Measurements from ENCODE around the gene PPIB.
A peak's percentile ranks its signal among the peaks of the same experiment; 100 is the strongest.

Gene PPIB

GRCh38 chr15:64180235-64180824 lies 17.5 kb upstream of the PPIB start:
- ChIA-PET POLR2A (no interaction called here), CTCF (interaction anchor here (0.9 to 2.4 kb wide), 4 partner anchors 9 to 64 kb away, joined by 3 to 7 read pairs (median 6); partner anchors contain the start of gene PPIB)
- TF ChIP-seq, protein P1, sequence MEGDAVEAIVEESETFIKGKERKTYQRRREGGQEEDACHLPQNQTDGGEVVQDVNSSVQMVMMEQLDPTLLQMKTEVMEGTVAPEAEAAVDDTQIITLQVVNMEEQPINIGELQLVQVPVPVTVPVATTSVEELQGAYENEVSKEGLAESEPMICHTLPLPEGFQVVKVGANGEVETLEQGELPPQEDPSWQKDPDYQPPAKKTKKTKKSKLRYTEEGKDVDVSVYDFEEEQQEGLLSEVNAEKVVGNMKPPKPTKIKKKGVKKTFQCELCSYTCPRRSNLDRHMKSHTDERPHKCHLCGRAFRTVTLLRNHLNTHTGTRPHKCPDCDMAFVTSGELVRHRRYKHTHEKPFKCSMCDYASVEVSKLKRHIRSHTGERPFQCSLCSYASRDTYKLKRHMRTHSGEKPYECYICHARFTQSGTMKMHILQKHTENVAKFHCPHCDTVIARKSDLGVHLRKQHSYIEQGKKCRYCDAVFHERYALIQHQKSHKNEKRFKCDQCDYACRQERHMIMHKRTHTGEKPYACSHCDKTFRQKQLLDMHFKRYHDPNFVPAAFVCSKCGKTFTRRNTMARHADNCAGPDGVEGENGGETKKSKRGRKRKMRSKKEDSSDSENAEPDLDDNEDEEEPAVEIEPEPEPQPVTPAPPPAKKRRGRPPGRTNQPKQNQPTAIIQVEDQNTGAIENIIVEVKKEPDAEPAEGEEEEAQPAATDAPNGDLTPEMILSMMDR (IDR thresholded peaks at IDR 0.05; ENCODE audit: control extremely low read depth, extremely low read depth, low read depth, missing control alignments): no peak
- peak; percentile 54 for DNase-seq (ENCODE audit: extremely low spot score)

GRCh38 chr15:64166102-64166890 lies 3.5 kb upstream of the PPIB start:
- CTCF ChIA-PET: interaction anchor here (1.0 to 3.2 kb wide), 2 partner anchors 10 to 13 kb away, joined by 3 to 12 read pairs; no protein-coding TSS in a partner anchor
- DNase-seq (ENCODE audit: extremely low spot score): no peak
- TF ChIP-seq, protein P1 (IDR thresholded peaks at IDR 0.05; ENCODE audit: control extremely low read depth, extremely low read depth, low read depth, missing control alignments): no peak
- POLR2A ChIA-PET: no interaction called here

DNA sequence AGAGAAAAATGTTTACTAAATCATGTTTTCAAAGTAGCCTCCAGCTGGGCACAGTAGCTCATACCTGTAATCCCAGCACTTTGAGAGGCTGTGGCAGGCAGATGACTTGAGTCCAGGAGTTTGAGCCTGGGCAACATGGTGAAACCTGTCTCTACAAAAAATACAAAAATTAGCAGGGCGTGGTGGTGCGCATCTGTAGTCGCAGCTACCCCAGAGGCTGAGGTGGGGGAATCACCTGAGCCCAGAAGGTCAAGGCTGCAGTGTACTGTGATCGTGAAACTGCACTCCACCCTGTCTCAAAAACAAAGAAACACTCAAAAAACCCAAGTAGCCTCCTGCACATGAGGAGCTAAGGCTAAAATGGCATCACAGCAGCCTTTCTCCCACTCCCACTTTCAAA lies 1.6 kb upstream of the PPIB start:
- POLR2A ChIA-PET: no interaction called here
- TF ChIP-seq, protein P1 (IDR thresholded peaks at IDR 0.05; ENCODE audit: control extremely low read depth, extremely low read depth, low read depth, missing control alignments): no peak
- DNase-seq (ENCODE audit: extremely low spot score): no peak
- CTCF ChIA-PET: interaction anchor here (1.5 to 5.3 kb wide), 3 partner anchors 12 to 46 kb away, joined by 3 to 44 read pairs (median 15); partner anchors contain the start of gene SNX22

DNA sequence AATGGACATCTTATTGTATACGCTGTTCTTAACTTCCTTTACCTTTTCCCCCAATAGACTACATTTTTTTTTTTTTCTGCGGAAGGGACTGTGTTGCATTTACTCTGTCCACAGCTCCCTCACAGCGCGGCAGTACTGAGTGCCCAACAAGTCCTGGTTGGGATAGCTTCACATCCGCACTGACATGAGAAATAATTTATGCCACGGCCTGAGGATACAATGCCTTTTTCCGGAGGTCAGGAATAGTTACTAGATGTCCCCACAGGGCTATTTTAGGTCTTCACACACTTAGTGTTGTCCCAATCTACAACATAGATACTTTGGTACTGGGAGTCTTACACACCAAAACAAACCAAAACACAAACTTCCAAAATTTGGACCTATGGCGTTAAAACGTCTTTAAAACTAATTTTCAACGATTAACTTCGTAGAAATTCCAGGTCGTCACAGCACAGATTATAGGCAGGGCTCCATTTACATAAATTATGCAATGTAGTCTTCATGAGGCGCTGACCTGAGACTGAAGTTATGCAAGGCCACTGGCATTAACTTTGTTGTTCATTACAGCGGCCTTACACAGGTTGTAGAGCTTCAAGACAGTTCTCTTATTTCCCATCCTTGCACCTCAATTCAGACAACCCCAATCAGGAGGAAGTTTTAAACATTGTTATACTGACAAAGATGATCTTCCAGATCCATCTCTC lies 989 bp upstream of the PPIB start:
- TF ChIP-seq, protein P1 (IDR thresholded peaks at IDR 0.05; ENCODE audit: control extremely low read depth, extremely low read depth, low read depth, missing control alignments): no peak
- ChIA-PET CTCF (interaction anchor here (0.9 to 5.3 kb wide), 12 partner anchors 9 to 490 kb away, joined by 3 to 44 read pairs (median 3); partner anchors contain the start of gene SNX22), POLR2A (interaction anchor here (0.6 to 0.7 kb wide), 4 partner anchors 17 to 1353 kb away, joined by 3 to 9 read pairs (median 3); no protein-coding TSS in a partner anchor)
- DNase-seq (ENCODE audit: extremely low spot score): no peak

- POLR2A ChIA-PET: interaction anchor here (0.6 to 0.7 kb wide), 2 partner anchors 9 to 324 kb away, joined by 3 to 4 read pairs; no protein-coding TSS in a partner anchor
- TF ChIP-seq, protein P1 (IDR thresholded peaks at IDR 0.05; ENCODE audit: control extremely low read depth, extremely low read depth, low read depth, missing control alignments): no peak
- no peak for DNase-seq (ENCODE audit: extremely low spot score)
- CTCF ChIA-PET: interaction anchor here (1.1 to 5.3 kb wide), 5 partner anchors 10 to 482 kb away, joined by 3 to 44 read pairs (median 5); partner anchors contain the start of gene SNX22
Measured at GRCh38 chr15:64162478-64162868, 349 bp downstream of the PPIB start.
